Vagina (tissue), 2 donors: ENCODE measurements around the gene CNGA4.

Experiments used
- POLR2AphosphoS5 ChIP-seq, 2 donors: sonication (generic); formaldehyde crosslinking; IDR thresholded peaks; one replicate each; pipeline ENCODE4 v1.9.0; 2017; ENCODE audit warnings: antibody characterized with exemption in 2 of 2, mild to moderate bottlenecking in 2 of 2, low read depth in 1 of 2; ENCODE audit not compliant: insufficient read depth in 1 of 2
- TF ChIP-seq, protein P1 (sequence below), 3 experiments: fragments of 450-650 bp in 2 of 3; fragments of 200-600 bp in 1 of 3; sonication (generic) in 1 of 3; IDR thresholded peaks; one replicate each; pipeline ENCODE4 v1.5.1; 2017 to 2019; ENCODE audit warnings: antibody characterized with exemption in 3 of 3, mild to moderate bottlenecking in 2 of 3, moderate library complexity in 2 of 3

DNA sequence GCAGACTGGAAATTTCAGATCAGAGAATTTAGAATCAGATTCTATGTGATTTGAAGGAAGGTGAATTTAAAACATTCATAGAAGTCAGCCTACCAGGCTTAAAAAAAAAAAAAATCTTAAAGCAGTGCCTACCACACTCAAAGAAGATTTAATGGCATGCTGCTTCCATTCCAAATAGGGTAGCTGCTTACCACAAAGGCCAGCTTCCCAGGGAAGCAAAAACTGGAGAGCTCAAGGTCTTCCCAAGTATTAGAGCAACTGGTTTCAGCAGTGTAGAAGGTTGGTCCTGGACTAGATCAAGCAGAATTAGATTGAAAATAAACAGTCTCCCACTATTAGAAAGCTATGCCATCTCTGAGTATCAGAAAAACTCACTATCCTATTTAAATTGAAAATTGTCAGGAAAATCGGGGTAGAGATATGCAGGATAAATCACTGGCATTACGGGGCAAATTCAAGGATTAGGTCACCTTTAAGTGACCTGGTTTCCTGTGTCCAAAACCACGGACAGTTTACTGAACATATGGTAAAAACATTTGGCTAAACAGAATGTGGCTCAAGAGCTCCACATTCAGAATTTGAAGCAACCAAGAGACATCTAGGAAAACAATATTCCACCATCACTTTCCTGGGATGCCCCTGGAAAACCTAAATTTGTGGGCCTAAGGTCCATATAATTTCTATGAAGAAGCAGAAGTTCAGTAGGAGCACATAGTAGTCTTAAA, 32.3 kb upstream of the CNGA4 start:
- TF ChIP-seq, protein P1, sequence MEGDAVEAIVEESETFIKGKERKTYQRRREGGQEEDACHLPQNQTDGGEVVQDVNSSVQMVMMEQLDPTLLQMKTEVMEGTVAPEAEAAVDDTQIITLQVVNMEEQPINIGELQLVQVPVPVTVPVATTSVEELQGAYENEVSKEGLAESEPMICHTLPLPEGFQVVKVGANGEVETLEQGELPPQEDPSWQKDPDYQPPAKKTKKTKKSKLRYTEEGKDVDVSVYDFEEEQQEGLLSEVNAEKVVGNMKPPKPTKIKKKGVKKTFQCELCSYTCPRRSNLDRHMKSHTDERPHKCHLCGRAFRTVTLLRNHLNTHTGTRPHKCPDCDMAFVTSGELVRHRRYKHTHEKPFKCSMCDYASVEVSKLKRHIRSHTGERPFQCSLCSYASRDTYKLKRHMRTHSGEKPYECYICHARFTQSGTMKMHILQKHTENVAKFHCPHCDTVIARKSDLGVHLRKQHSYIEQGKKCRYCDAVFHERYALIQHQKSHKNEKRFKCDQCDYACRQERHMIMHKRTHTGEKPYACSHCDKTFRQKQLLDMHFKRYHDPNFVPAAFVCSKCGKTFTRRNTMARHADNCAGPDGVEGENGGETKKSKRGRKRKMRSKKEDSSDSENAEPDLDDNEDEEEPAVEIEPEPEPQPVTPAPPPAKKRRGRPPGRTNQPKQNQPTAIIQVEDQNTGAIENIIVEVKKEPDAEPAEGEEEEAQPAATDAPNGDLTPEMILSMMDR (IDR thresholded peaks at IDR 0.05) = no peak
- TF ChIP-seq POLR2AphosphoS5 (IDR thresholded peaks at IDR 0.05; ENCODE audit: insufficient read depth in 1 of 2, low read depth in 1 of 2) = no peak
